ENCODE measurements around the gene PRR20A.
"Not testable (repeated sequence)": the region's sequence is repeated elsewhere in the genome, so short reads cannot be mapped to it uniquely, and the experiment has no call there.

The PRR20A gene

DNA sequence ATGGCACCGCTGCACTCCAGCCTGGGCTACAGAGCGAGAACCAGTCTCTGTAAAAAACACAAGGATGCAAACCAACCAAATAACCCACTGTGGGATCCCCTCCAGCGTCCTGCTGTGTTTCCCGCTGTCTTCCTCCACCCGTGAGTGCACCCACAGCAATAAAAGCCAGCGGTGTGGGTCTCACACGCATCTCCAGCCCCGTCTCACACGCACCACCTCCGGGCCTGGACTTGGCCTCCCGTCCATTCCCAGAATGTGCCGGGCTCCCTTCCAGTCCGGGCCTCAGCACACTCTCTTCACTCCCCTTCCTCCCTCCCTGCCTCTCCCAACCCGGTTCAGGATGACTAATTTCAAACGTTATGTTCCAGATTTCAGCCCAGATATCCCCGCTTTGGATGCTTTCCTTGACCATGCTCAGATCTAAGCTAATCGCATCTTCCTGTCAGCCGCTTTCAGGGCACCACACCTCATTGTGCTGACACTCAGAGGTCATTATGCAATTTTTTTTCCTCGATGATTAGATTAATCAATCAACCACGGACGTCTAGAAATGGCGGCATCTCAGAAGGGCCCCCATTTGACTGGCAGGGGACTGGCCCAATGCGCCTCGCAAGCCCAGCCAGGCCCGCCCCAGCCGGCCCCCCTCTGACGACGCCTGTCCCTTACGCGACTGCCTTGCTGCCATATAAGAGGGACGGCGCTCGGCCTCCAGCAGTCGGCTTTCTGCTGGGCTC is at the start of gene PRR20A:
Gene PRR20A (plus strand): TSS at position 684 of the 734 bp plus-strand sequence. CDS start 387 bp downstream, outside the sequence.
- DNase-seq, result not testable (repeated sequence)

DNA sequence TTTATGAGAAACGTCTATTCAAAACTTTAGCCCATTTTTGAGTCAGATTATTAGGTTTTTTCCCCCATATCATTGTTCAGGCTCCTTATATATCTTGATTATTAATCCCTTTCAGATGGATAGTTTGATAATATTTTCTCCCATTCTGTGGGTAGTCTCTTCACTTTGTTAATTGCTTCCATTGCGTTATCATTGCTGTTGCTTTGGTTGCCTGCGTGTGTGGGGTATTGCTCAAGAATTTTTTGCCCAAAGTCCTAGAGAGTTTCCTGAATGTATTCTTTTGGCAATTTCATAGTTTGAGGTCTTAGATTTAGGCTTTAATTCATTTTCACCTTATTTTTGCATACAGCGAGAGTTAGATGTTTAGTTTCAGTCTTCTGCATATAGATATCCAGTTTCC is 25.8 kb upstream of the PRR20A start:
- DNase-seq, result no peak

DNA sequence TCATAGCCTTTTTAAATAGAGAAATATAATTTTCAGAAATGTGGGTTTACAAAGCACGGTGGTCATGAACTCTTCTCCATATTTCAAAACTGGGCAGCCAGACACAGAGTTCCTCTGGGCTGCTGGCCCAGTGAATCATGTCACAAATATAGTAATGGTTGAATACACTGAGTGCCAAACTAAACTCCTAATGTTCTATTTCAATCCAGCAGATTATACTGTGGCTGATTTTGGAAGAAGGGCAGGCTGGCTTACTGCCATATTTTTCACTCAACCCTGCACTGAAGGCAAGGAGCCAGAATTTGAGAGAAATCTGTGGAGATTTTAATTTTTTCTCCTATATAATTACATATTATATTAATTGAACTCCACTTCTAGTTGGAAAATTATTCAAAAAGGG is 17.0 kb upstream of the PRR20A start:
- DNase-seq, result no peak

- DNase-seq, result no peak
Measured at GRCh38 chr13:57128909-57129308, 11.8 kb upstream of the PRR20A start.

DNA sequence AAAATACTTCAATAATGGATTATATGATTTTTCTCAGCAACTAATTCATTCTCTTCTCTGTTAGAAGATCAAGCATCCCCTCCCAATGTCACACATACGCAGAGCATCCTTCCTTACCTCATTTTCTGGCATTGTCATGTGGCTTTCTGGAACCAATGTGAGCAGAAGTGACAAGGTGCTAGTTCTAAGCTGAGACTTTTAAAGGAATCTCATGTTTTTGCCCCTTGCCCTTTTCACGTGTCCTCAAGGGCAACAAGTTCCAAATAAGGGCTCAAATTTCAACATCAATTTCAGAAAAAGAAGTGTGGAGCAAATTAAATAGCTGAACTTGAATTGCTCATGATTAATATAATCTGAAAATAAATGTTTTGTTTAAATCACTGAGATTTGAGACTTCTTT is 4.6 kb upstream of the PRR20A start:
- DNase-seq, result no peak

DNA sequence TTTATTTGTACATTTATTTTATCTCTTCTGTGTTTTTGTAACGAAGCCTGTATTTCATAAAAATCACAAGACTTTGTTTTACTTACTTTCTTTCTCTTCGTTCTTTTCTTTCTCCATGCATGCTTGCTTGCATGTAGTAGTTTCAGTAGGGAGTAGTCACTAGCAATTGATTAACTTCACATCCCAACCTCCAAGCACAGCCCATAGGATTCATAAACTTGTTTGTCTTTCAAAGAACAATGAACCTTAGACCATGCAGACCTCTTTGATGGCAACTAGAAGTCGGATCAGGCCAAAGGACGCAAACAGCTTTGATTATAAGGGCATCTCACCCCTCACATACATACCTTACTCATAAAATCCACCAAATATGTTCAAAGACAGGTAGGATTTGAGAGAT is 3.1 kb upstream of the PRR20A start:
- no peak for DNase-seq

- no peak for DNase-seq
Measured at GRCh38 chr13:57138988-57139387, 1.7 kb upstream of the PRR20A start.

DNA sequence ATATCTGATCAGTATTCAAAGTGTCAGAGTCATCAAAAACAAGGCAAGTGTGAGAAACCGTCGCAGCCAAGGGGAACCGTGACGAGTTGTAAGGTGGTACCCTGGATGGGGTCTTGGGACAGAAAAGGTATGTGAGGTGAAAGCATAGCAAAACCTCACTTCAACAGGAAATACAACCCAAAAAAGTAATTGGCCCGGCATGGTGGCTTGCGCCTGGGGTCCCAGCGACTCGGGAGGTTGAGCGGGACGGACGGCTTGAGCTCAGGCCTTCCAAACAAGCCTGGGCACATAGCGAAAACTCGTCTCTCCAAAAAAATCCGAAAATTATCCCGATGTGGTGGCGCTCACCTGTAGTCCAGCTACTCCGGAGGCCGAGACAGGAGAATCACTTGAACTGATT is 937 bp upstream of the PRR20A start:
- DNase-seq, result not testable (repeated sequence)

DNA sequence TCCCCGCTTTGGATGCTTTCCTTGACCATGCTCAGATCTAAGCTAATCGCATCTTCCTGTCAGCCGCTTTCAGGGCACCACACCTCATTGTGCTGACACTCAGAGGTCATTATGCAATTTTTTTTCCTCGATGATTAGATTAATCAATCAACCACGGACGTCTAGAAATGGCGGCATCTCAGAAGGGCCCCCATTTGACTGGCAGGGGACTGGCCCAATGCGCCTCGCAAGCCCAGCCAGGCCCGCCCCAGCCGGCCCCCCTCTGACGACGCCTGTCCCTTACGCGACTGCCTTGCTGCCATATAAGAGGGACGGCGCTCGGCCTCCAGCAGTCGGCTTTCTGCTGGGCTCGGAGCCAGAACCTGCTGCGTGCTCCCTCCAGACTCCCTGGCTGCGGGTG is 6.5 kb downstream of the PRR20A start, which contains the start of gene PRR20B:
Gene PRR20B (plus strand): TSS at position 301 of the 400 bp plus-strand sequence. CDS start 387 bp downstream, outside the sequence.
- not testable (repeated sequence) for DNase-seq

DNA sequence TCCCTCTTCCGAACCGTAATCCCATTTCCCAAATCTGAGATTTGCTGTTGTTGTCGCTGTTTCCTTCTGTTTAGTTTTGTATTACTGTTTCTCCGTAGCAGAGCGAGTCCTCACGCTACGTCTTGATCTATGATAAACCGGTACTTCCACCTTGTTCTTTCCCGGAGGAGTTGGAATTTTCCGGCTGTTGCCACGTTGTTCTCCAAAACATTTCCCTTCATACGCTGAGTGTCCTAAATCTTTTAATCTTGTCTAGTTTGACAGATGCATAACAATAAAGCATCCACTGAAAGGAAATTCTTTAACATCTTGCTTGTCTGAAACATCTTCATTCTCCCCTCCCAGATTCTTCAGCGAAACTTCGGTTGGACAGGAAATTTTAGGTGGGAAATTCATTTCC is 7.4 kb downstream of the PRR20A start:
- DNase-seq, result not testable (repeated sequence)

- DNase-seq, result not testable (repeated sequence)
Measured at GRCh38 chr13:57153761-57154160, 13.0 kb downstream of the PRR20A start, which contains the start of gene PRR20C. Gene PRR20C (plus strand): TSS chr13:57154061. CDS start chr13:57154448, 387 bp downstream.

- DNase-seq, result not testable (repeated sequence)
Measured at GRCh38 chr13:57160332-57160731, 19.6 kb downstream of the PRR20A start, which contains the start of gene PRR20D. Gene PRR20D (plus strand): TSS chr13:57160632. CDS start chr13:57161019, 387 bp downstream.

DNA sequence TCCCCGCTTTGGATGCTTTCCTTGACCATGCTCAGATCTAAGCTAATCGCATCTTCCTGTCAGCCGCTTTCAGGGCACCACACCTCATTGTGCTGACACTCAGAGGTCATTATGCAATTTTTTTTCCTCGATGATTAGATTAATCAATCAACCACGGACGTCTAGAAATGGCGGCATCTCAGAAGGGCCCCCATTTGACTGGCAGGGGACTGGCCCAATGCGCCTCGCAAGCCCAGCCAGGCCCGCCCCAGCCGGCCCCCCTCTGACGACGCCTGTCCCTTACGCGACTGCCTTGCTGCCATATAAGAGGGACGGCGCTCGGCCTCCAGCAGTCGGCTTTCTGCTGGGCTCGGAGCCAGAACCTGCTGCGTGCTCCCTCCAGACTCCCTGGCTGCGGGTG is 26.2 kb downstream of the PRR20A start, which contains the start of gene PRR20E:
Gene PRR20E (plus strand): TSS at position 301 of the 400 bp plus-strand sequence. CDS start 387 bp downstream, outside the sequence.
- DNase-seq, result not testable (repeated sequence)

- DNase-seq, result no peak
Measured at GRCh38 chr13:57191667-57192066, 50.9 kb downstream of the PRR20A start.
